ENCODE results near the gene IFNL1. TPM values are rescaled to one million over a fixed set of nuclear protein-coding genes. Genes with fewer than 3 reads are reported as not detected.
"Not testable (repeated sequence)": the region's sequence is repeated elsewhere in the genome, so short reads cannot be mapped to it uniquely, and the experiment has no call there.

The IFNL1 gene
- total RNA-seq, 8 experiments from 2014 or later, result not detected

- Histone ChIP-seq H3K4me1 (replicated peaks in 1 of 2) (peaks cover 11 to 13% of the 10 kb centered on the region in 2 donors), H3K4me3 (no peak overlapping the region), H3K27ac (no peak overlapping the region)
- 45 to 100% (median 84%) methylated on average over 1 to 6 of the region's 7 CpGs; no CpG with 5 or more reads in 4 of the 10 experiments for WGBS, 10 experiments
- in situ Hi-C loops (cut with MboI; ENCODE audit: low pct_unique_long_range_greater_than_20kb in 2 of 9, low sequenced_read_pairs in 9 of 9, unreplicated experiment in 9 of 9), result loop anchor here in 8 of 9 experiments (10.0 to 25.0 kb wide), 5 partner anchors 115 to 368 kb away; partner anchors contain the start of gene PAK4 (in 2 of the 8)
- ATAC-seq (replicated peaks in 6 of 8), result no peak
Measured at GRCh38 chr19:39329948-39330347, 33.7 kb downstream of the IFNL1 start.

GRCh38 chr19:39332293-39332692 lies 36.1 kb downstream of the IFNL1 start:
- 53 to 96% (median 86%) methylated on average over 2 to 7 of the region's 7 CpGs for WGBS, 10 experiments
- Histone ChIP-seq H3K27ac (no peak overlapping the region), H3K4me3 (no peak overlapping the region), H3K4me1 (replicated peaks in 1 of 2) (peaks cover 7% of the 10 kb centered on the region in 2 donors)
- in situ Hi-C loops (cut with MboI; ENCODE audit: low pct_unique_long_range_greater_than_20kb in 2 of 9, low sequenced_read_pairs in 9 of 9, unreplicated experiment in 9 of 9), result loop anchor here in 5 of 9 experiments (10.0 to 25.0 kb wide), 3 partner anchors 217 to 370 kb away; no protein-coding TSS in a partner anchor
- no peak for ATAC-seq (replicated peaks in 6 of 8)

- 21 to 94% (median 66%) methylated on average over 2 to 6 of the region's 6 CpGs; no CpG with 5 or more reads in 1 of the 10 experiments for WGBS, 10 experiments
- H3K4me3 ChIP-seq; H3K4me1 ChIP-seq (replicated peaks in 1 of 2); H3K27ac ChIP-seq; ATAC-seq (replicated peaks in 6 of 8): not testable (repeated sequence)
- in situ Hi-C loops (cut with MboI; ENCODE audit: low pct_unique_long_range_greater_than_20kb in 2 of 9, low sequenced_read_pairs in 9 of 9, unreplicated experiment in 9 of 9), result loop anchor here in 5 of 9 experiments (10.0 to 25.0 kb wide), 3 partner anchors 218 to 370 kb away; no protein-coding TSS in a partner anchor
Measured at GRCh38 chr19:39332738-39333137, 36.5 kb downstream of the IFNL1 start.

GRCh38 chr19:39333507-39333906 lies 37.3 kb downstream of the IFNL1 start:
- H3K4me1 ChIP-seq (replicated peaks in 1 of 2), result no peaks in the 10 kb centered on the region
- no peak overlapping the region for H3K4me3 ChIP-seq
- 38 to 100% (median 82%) methylated on average over 1 to 5 of the region's 6 CpGs; no CpG with 5 or more reads in 4 of the 10 experiments for WGBS, 10 experiments
- H3K27ac ChIP-seq, result no peak overlapping the region
- ATAC-seq (replicated peaks in 6 of 8), result no peak
- in situ Hi-C loops (cut with MboI; ENCODE audit: low pct_unique_long_range_greater_than_20kb in 2 of 9, low sequenced_read_pairs in 9 of 9, unreplicated experiment in 9 of 9), result loop anchor here in 5 of 9 experiments (10.0 to 25.0 kb wide), 3 partner anchors 219 to 371 kb away; no protein-coding TSS in a partner anchor

- in situ Hi-C loops (cut with MboI; ENCODE audit: low pct_unique_long_range_greater_than_20kb in 2 of 9, low sequenced_read_pairs in 9 of 9, unreplicated experiment in 9 of 9), result loop anchor here in 5 of 9 experiments (10.0 to 25.0 kb wide), 3 partner anchors 220 to 372 kb away; no protein-coding TSS in a partner anchor
- Histone ChIP-seq H3K4me1 (replicated peaks in 1 of 2) (no peaks in the 10 kb centered on the region), H3K4me3 (no peak overlapping the region), H3K27ac (no peak overlapping the region)
- ATAC-seq (replicated peaks in 6 of 8), result no peak
- 78 to 100% (median 90%) methylated on average over 1 to 5 of the region's 5 CpGs; no CpG with 5 or more reads in 2 of the 10 experiments for WGBS, 10 experiments
Measured at GRCh38 chr19:39334444-39334976, 38.3 kb downstream of the IFNL1 start.

- Histone ChIP-seq H3K4me3 (no peak overlapping the region), H3K27ac (no peak overlapping the region), H3K4me1 (replicated peaks in 1 of 2) (no peaks in the 10 kb centered on the region)
- 0 to 100% (median 60%) methylated on average over 1 to 2 of the region's 6 CpGs; no CpG with 5 or more reads in 4 of the 10 experiments for WGBS, 10 experiments
- in situ Hi-C loops (cut with MboI; ENCODE audit: low pct_unique_long_range_greater_than_20kb in 2 of 9, low sequenced_read_pairs in 9 of 9, unreplicated experiment in 9 of 9), result loop anchor here in 5 of 9 experiments (10.0 to 25.0 kb wide), 3 partner anchors 220 to 373 kb away; no protein-coding TSS in a partner anchor
- no peak for ATAC-seq (replicated peaks in 6 of 8)
Measured at GRCh38 chr19:39335168-39335548, 39.0 kb downstream of the IFNL1 start.

GRCh38 chr19:39336483-39336882 lies 40.3 kb downstream of the IFNL1 start:
- Histone ChIP-seq H3K4me1 (replicated peaks in 1 of 2) (peaks cover 4 to 5% of the 10 kb centered on the region in 2 donors), H3K4me3 (no peak overlapping the region), H3K27ac (no peak overlapping the region)
- in situ Hi-C loops (cut with MboI; ENCODE audit: low pct_unique_long_range_greater_than_20kb in 2 of 9, low sequenced_read_pairs in 9 of 9, unreplicated experiment in 9 of 9), result loop anchor here in 5 of 9 experiments (10.0 to 25.0 kb wide), 3 partner anchors 222 to 374 kb away; no protein-coding TSS in a partner anchor
- ATAC-seq (replicated peaks in 6 of 8), result no peak
- 0 to 36% (median 30%) methylated on average over 1 to 3 of the region's 3 CpGs; no CpG with 5 or more reads in 5 of the 10 experiments for WGBS, 10 experiments

GRCh38 chr19:39339674-39340073 lies 43.5 kb downstream of the IFNL1 start:
- ATAC-seq (replicated peaks in 6 of 8), result no peak
- no peak overlapping the region for H3K4me3 ChIP-seq
- WGBS, 10 experiments, result 86 to 100% (median 100%) methylated on average over 1 of the region's 1 CpG; no CpG with 5 or more reads in 2 of the 10 experiments
- H3K4me1 ChIP-seq (replicated peaks in 1 of 2), result peaks cover 11% of the 10 kb centered on the region in 2 donors
- in situ Hi-C loops (cut with MboI; ENCODE audit: low pct_unique_long_range_greater_than_20kb in 2 of 9, low sequenced_read_pairs in 9 of 9, unreplicated experiment in 9 of 9), result loop anchor here in 5 of 9 experiments (10.0 to 25.0 kb wide), 3 partner anchors 225 to 377 kb away; no protein-coding TSS in a partner anchor
- no peak overlapping the region for H3K27ac ChIP-seq

GRCh38 chr19:39340156-39340555 lies 43.9 kb downstream of the IFNL1 start:
- 60 to 95% (median 80%) methylated on average over 1 to 7 of the region's 7 CpGs; no CpG with 5 or more reads in 2 of the 10 experiments for WGBS, 10 experiments
- Histone ChIP-seq H3K4me3 (peak overlapping the region in 1 of 5 donors; percentile 99), H3K4me1 (replicated peaks in 1 of 2) (peaks cover 11% of the 10 kb centered on the region in 2 donors)
- in situ Hi-C loops (cut with MboI; ENCODE audit: low pct_unique_long_range_greater_than_20kb in 2 of 9, low sequenced_read_pairs in 9 of 9, unreplicated experiment in 9 of 9), result loop anchor here in 4 of 9 experiments (25.0 kb wide), 2 partner anchors 228 to 378 kb away; no protein-coding TSS in a partner anchor
- H3K27ac ChIP-seq; ATAC-seq (replicated peaks in 6 of 8): not testable (repeated sequence)

- in situ Hi-C loops (cut with MboI; ENCODE audit: low pct_unique_long_range_greater_than_20kb in 2 of 9, low sequenced_read_pairs in 9 of 9, unreplicated experiment in 9 of 9), result loop anchor here in 4 of 9 experiments (25.0 kb wide), 2 partner anchors 229 to 379 kb away; no protein-coding TSS in a partner anchor
- 0% methylated on average over 1 to 5 of the region's 17 CpGs; no CpG with 5 or more reads in 4 of the 10 experiments for WGBS, 10 experiments
Measured at GRCh38 chr19:39341129-39341718, 45.0 kb downstream of the IFNL1 start.

GRCh38 chr19:39341719-39342604 lies 45.8 kb downstream of the IFNL1 start, which contains the start of gene SAMD4B:
Gene SAMD4B, plus strand, starts transcription at chr19:39342421. Its CDS starts 14,473 bp downstream, at chr19:39356894.
- peak within 1 kb of the TSS; percentile 64 to 99 (median 91) for H3K4me3 ChIP-seq
- H3K27ac ChIP-seq, result peak within 1 kb of the TSS; percentile 80 to 83
- WGBS, 10 experiments, result 0 to 20% (median 0%) methylated on average over 1 to 10 of the region's 105 CpGs; no CpG with 5 or more reads in 3 of the 10 experiments
- peaks cover 11% of the 10 kb centered on the region in 2 donors for H3K4me1 ChIP-seq (replicated peaks in 1 of 2)
- in situ Hi-C loops (cut with MboI; ENCODE audit: low pct_unique_long_range_greater_than_20kb in 2 of 9, low sequenced_read_pairs in 9 of 9, unreplicated experiment in 9 of 9), result loop anchor here in 4 of 9 experiments (25.0 kb wide), 2 partner anchors 230 to 380 kb away; no protein-coding TSS in a partner anchor
- peak; percentile 85 to 92 (median 90) for ATAC-seq (replicated peaks in 6 of 8)

More at GRCh38 chr19:39341129-39341718, 45.0 kb downstream of the IFNL1 start:
- peak overlapping the region; percentile 53 to 99 (median 65) for H3K4me3 ChIP-seq
- peaks cover 11% of the 10 kb centered on the region in 2 donors for H3K4me1 ChIP-seq (replicated peaks in 1 of 2)
- peak; percentile 3 to 25 (median 14) for ATAC-seq (replicated peaks in 6 of 8)
- peak overlapping the region; percentile 44 to 49 for H3K27ac ChIP-seq

Measured in motor neuron (in vitro differentiated cells).